Lower leg skin (tissue), 3 donors: ENCODE data around the gene MGST3.

Source experiments
- POLR2A ChIP-seq, 2 donors: fragments of 450-650 bp; IDR thresholded peaks; one replicate each; pipeline ENCODE4 v1.6.1; 2016 to 2017; ENCODE audit warnings: antibody characterized with exemption in 2 of 2, mild to moderate bottlenecking in 1 of 2, moderate library complexity in 1 of 2
- TF ChIP-seq, protein P1 (sequence below), 3 donors: fragments of 450-650 bp; IDR thresholded peaks; one replicate each; pipeline ENCODE4 v1.5.1; 2016; ENCODE audit warnings: antibody characterized with exemption in 3 of 3, mild to moderate bottlenecking in 3 of 3, moderate library complexity in 2 of 3

DNA sequence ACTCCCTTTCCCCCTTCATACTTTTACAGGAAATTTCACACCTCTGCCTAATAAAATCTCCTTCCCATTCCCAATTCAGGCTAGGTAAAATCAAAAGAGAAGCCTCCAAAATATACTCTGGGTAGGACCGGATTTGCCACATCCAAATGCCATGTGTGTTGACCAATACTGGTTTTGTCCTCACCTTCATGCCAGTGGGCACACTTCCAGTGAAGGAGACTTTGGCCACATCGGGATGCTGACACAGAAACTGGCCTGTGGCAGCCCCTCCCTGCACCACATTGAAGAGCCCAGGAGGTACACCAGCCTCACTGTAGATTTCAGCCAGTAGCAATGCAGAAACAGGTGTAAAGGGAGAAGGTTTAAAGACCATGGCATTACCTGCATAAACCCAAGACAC lies 49.3 kb downstream of the MGST3 start:
- TF ChIP-seq POLR2A (IDR thresholded peaks at IDR 0.05): no peak
- TF ChIP-seq, protein P1, sequence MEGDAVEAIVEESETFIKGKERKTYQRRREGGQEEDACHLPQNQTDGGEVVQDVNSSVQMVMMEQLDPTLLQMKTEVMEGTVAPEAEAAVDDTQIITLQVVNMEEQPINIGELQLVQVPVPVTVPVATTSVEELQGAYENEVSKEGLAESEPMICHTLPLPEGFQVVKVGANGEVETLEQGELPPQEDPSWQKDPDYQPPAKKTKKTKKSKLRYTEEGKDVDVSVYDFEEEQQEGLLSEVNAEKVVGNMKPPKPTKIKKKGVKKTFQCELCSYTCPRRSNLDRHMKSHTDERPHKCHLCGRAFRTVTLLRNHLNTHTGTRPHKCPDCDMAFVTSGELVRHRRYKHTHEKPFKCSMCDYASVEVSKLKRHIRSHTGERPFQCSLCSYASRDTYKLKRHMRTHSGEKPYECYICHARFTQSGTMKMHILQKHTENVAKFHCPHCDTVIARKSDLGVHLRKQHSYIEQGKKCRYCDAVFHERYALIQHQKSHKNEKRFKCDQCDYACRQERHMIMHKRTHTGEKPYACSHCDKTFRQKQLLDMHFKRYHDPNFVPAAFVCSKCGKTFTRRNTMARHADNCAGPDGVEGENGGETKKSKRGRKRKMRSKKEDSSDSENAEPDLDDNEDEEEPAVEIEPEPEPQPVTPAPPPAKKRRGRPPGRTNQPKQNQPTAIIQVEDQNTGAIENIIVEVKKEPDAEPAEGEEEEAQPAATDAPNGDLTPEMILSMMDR (IDR thresholded peaks at IDR 0.05): no peak
